Measurements from ENCODE around the gene PITPNC1.

GRCh38 chr17:67439269-67439668 lies 62.2 kb downstream of the PITPNC1 start:
- TF ChIP-seq CTCF (conservative IDR thresholded peaks at IDR 0.05; ENCODE audit: low read depth, low read length) (no peak), EZH2 (IDR thresholded peaks at IDR 0.05; ENCODE audit: low read length, unreplicated experiment) (no peak)

Measured in PC-3 (cell line).